GM18526 (cell line): Measurements from ENCODE around the gene WDR33.

Experiments
- POLR2A ChIP-seq: IDR thresholded peaks from 3 replicates; pipeline ENCODE4 v1.6.1; 2011; ENCODE audit not compliant: insufficient read length; ENCODE audit errors: extremely low read depth

WDR33 gene

DNA sequence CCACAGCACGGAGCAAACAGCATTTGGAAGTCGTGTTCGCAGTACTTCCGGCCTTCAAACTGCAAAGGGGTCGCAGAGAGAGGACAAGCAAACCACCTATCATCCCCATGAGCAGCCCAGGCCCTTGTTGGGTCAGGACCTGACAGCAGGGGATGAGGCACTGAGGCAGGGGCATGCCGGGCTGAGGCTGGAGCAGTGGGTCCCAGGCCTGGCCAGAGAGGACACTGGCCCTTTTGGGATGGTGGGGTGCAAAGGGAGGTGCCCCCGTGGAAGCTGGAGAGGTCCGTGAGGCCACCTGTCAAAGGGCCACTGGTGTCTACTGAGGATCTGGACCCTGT lies 156.2 kb downstream of the WDR33 start:
- no peak for TF ChIP-seq POLR2A

DNA sequence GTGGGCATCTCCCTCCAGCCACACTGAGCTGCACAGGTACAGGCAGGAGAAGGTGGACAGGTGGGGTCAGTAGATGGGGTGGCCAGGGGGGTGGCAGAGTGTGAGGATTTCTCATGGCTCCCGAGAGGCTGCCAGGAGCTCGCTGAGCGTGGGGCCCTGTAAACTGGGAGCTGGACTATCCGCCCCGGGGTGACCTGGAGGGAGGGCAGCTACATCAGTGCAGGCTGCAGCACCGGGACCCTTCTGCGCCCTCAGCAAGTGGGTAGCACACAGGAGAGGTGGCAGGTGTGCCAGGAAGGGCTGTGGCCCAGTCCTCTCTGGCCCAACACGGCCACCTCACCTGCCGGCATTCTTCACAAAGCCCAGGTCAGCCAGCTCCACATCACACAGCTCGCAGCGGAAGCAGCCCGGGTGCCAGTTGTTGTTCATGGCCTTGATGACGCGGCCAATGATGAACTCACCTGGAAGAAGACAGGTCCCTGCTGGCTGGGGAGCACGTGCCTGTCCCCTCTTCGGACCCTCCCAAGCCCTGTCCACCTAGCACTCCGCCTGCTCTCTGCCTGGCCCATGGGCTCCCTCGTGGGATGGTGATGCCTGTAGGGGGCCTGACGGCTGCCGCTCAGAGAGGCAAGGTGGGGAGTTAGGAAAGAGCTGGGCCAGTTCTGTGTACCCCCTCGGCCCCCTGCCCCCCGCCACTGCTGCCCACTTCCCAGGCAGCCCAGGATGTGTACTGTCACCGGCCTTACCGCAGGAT lies 156.7 kb downstream of the WDR33 start:
- no peak for TF ChIP-seq POLR2A

DNA sequence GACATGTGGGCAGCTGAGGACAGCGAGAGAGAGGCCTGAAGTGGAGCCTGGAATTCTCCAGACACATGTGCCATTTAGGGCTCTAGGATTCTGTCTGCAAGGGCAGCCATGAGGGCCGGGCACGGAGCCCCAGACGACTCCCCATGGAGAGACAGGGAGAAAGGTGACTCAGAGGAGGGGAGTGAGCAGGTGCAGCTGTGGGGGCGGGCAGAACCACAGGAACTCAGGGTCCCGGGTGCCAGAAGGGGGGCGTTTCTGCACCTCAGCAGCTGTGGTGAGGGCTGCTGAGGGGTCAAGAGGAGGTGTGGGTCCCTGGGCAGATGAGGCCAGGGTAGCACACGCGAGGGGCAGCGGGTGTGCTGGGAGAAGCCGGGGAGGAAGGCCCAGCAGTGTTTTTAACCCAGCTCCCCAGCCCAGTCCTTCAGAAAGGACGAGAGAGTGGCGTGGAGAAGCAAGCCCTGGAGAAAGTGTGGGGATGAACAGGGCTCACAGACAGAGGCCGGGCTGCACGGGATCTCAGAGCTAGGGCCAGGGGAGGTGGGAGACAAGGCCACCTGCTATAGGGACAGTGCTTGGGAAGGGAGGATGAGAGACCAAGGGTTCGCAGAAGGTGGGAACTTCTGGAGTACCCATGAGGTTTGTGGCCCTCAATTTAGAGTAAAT lies 157.4 kb downstream of the WDR33 start:
- no peak for TF ChIP-seq POLR2A

DNA sequence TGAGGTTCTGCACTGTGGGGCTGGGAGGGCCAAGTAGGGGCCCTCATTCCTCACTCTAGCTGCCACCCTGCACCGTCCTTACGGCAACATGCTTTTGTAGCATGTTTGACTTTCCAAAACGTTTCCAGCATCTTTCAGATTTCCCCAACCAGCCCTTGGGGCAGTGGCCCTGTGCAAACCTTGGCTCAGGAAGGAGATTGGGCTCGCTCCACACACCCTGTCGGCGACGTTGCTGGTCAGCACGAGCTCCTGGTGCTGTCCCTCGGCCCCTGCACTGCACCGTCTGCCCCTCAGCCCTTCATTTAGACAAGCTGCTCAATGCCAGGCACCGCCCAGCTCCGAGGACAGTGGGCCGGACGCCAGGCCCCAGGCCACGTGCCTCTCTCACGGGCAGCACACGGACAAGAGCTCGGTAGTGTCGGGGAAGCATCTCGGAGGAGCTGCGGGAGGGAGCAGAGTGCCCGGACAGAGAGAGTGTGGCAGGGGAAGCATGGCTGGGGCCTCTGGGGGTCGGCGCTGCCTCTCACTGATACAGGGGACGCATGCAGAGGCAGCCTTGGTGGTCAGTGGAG lies 158.1 kb downstream of the WDR33 start:
- TF ChIP-seq POLR2A, result no peak

DNA sequence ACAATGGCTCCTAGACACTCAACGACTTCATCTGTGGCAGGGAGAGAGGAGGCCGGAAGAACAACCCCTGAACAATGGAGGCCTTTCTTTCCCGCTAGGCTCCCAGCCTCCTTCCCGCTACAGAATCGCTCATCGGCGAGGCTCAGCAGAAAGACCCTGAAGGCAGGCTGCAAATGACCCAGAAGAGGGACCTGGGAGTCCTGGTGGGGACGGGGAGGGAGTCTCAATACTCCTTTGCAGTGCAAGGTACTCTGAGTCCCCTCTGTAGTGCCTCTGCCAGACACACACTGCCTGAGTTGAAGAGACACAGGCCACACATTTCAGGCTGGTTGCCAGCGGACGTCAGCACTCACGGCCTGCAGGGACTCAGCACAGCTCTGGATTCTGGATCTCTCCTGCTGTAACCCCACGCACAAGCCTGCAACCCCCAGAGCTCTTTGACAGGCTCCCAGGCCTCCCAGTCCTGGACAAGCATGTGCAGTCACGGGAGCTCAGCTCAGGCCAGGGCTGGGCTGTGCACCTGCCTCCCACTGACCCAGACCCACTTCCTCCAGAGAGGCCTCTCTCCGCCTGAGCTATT lies 158.9 kb downstream of the WDR33 start:
- TF ChIP-seq POLR2A, result no peak

DNA sequence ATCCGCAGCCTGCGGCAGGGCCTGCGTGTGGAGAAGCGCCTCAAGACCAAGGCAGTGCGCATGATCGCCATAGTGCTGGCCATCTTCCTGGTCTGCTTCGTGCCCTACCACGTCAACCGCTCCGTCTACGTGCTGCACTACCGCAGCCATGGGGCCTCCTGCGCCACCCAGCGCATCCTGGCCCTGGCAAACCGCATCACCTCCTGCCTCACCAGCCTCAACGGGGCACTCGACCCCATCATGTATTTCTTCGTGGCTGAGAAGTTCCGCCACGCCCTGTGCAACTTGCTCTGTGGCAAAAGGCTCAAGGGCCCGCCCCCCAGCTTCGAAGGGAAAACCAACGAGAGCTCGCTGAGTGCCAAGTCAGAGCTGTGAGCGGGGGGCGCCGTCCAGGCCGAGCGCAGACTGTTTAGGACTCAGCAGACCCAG lies 159.6 kb downstream of the WDR33 start:
- TF ChIP-seq POLR2A, result no peak
